IPS-NIHi7 (cell line): ENCODE measurements around the gene CHKA.
A peak's percentile ranks its signal among the peaks of the same experiment; 100 is the strongest.

Experiments used
- DNase-seq: peaks from one replicate; pipeline ENCODE4 v3.0.0; 2012; ENCODE audit warnings: mixed read lengths; ENCODE audit errors: extremely low spot score

CHKA gene

GRCh38 chr11:68142441-68143309, 21.5 kb upstream of the CHKA start:
- DNase-seq: no peak

- no peak for DNase-seq
Measured at GRCh38 chr11:68142028-68142412, 20.8 kb upstream of the CHKA start.

GRCh38 chr11:68141246-68142027, 20.2 kb upstream of the CHKA start:
- no peak for DNase-seq

GRCh38 chr11:68140496-68141245, 19.5 kb upstream of the CHKA start:
- no peak for DNase-seq

- DNase-seq: no peak
Measured at GRCh38 chr11:68138237-68138636, 17.0 kb upstream of the CHKA start.

- DNase-seq: no peak
Measured at GRCh38 chr11:68137833-68138232, 16.6 kb upstream of the CHKA start.

GRCh38 chr11:68136866-68137265, 15.7 kb upstream of the CHKA start:
- no peak for DNase-seq

GRCh38 chr11:68135161-68135560, 14.0 kb upstream of the CHKA start:
- no peak for DNase-seq

- DNase-seq: no peak
Measured at GRCh38 chr11:68133761-68134160, 12.6 kb upstream of the CHKA start.

- no peak for DNase-seq
Measured at GRCh38 chr11:68130121-68130520, 8.9 kb upstream of the CHKA start.

GRCh38 chr11:68128682-68129327, 7.6 kb upstream of the CHKA start:
- DNase-seq: peak; percentile 68

- peak; percentile 94 for DNase-seq
Measured at GRCh38 chr11:68127714-68128681, 6.8 kb upstream of the CHKA start.

GRCh38 chr11:68125164-68125563, 4.0 kb upstream of the CHKA start:
- no peak for DNase-seq

GRCh38 chr11:68122936-68123539, 1.9 kb upstream of the CHKA start:
- no peak for DNase-seq

- peak; percentile 64 for DNase-seq
Measured at GRCh38 chr11:68120273-68121066, 718 bp downstream of the CHKA start.

- DNase-seq: no peak
Measured at GRCh38 chr11:68118706-68119448, 2.3 kb downstream of the CHKA start.

GRCh38 chr11:68117853-68118470, 3.2 kb downstream of the CHKA start:
- DNase-seq: peak; percentile 44

GRCh38 chr11:68116974-68117373, 4.2 kb downstream of the CHKA start:
- no peak for DNase-seq
